GM21423 (cell line): Measurements from ENCODE around the gene DIP2C.

Experiments
- ATAC-seq: cut with Tn5 transposase; IDR thresholded peaks from one replicate; pipeline ENCODE4 v1.9.1; 2021; ENCODE audit warnings: mild to moderate bottlenecking, moderate library complexity; ENCODE audit not compliant: unreplicated experiment

Gene DIP2C

DNA sequence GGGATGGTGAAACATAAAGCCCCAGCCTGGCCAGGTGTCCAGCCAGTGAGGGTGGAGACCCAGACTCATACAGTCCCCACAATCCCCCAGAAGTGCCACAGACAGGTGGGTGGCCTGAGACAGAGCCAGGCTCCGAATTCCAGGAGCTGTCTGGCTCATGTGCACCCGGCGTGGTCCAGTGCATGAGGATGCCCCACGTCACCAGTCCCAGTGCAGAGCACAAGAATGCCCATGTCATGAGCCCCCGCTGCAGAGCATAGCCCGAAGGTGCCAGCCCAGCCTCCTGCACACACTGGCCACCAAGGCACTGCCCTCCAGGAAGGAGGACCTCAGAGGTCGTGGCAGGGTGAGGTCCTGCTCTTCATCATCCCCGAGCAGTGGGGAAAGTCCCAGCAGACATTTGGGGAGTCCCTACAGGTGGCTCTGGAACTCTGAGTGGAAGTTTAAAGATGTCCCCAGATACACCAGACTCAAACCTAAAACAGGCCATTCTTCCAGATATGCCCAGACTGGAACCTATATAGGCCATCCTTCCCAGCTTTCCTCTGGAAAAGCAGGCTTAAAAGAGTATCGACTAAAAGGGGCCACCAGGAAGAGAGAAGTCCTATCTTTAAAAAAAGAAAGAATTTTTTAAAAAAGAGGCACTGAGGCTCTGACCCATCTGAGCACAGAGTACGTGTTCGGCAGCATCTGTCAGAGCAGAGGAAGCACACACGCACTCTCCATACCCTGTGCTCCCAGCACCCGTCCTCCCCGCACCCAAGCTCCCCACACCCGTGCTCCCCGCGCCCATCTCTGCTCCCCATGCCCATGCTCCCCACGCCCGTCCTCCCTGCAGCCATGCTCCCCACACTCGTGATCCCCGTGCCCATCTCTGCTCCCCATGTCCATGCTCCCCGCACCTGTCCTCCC is 11.5 kb downstream of the DIP2C start:
- no peak for ATAC-seq

DNA sequence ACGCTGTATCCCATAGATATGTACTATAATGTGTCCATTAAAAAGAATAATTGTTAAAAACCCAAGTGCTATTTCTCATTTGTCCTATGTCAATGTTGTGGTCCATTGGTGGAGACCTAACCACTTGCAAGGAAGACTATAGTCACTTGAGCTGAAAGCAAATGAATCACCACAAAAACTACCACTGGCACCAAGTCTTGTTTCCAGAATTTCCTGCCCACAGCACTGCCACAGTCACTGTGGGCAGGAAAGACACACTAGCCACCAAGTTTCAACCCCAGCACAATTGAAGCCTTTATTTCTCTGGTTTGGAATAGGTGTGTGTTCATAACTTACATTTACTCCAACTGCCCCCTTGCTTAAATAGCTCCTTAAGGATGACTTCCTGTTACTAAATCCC is 12.4 kb downstream of the DIP2C start:
- ATAC-seq, result no peak

- no peak for ATAC-seq
Measured at GRCh38 chr10:676178-676577, 13.3 kb downstream of the DIP2C start.

GRCh38 chr10:675532-675931 is 13.9 kb downstream of the DIP2C start:
- ATAC-seq, result no peak

- no peak for ATAC-seq
Measured at GRCh38 chr10:673492-673891, 16.0 kb downstream of the DIP2C start.

DNA sequence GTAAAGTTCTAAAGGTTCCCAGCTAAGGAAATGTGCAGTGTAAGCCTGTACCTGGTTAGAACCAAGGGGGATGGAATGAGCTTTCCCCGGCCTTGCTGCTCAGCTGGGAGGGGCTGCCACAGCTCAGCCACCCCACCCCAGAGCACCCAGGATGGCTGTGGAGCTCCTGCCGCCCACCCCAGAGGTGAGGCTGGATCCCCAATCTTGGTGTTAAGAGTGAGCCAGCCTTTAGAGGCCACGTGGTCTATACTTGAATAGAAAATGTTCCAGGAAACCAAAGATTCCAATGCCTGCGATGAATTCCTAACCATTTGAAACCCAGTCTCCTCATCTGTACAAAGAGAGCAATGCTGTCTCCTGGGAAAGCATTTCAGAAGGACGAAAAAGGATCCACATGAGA is 16.5 kb downstream of the DIP2C start:
- ATAC-seq, result no peak

GRCh38 chr10:672203-672602 is 17.3 kb downstream of the DIP2C start:
- no peak for ATAC-seq

DNA sequence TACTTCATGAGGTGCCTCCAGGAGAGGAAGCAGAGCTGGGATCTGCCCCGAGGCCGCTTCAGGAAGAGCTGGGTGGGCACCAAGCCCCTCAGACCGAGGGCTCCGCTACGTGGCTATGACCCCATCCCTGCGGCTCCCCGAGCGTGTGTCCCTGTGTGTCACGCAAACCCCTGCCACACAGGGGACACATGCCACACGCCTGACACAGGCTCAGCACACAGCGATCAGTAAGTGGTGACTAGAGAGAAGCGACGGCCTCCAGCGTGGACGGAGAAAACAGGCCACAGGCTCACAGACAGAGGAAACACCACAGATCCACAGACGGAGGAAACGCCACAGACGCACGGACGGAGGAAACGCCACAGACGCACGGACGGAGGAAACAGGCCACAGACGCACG is 18.5 kb downstream of the DIP2C start:
- ATAC-seq, result no peak

DNA sequence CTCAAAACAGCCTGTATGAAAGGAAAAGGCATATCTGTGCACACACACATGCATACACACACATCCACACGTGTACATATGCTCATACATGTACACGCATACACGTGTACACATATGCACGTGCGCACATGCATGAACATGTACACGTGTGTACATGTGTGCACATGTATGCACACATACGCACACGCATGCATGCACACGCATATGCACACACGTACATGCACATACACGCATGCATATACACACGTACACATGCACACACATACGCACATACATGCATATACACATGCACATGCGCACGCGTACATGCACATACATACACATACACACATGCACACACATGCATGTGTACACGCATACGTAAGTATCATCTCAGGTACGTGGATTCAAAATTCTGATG is 19.4 kb downstream of the DIP2C start:
- no peak for ATAC-seq

- ATAC-seq, result no peak
Measured at GRCh38 chr10:668786-669485, 20.5 kb downstream of the DIP2C start.

DNA sequence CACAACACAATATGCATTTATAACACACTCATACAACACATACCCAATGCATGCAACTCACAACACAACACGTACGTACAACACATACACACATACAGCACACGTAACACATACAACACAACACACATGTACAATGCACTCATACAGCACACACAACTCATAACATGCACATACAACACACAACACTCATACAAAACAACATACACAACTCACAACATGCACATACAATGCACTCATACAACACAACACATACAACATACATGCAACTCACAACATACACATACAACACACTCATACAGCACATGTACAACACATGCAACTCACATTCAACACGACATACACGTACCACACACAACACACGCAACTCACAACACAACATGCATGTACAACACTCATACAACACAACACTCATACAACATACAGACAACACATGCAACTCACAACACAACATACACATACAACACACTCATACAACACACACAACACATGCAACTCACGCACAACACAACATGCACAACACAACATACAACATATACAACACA is 21.8 kb downstream of the DIP2C start:
- no peak for ATAC-seq

DNA sequence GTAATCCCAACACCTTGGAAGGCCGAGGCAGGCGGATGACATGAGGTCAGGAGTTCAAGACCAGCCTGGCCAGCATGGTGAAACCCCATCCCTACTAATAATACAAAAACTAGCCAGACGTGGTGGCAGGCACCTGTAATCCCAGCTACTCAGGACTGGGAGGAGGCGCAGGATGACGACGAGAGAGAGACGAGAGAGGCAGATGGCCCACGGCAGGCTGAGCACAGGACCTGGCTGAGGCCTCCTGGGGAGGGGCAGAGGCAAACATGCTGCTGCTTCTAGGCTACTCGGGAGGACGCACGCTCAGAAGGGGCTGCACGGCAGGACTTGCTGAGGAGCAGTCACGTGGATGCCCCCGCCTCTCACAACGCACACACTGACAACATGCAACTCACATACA is 22.4 kb downstream of the DIP2C start:
- no peak for ATAC-seq

DNA sequence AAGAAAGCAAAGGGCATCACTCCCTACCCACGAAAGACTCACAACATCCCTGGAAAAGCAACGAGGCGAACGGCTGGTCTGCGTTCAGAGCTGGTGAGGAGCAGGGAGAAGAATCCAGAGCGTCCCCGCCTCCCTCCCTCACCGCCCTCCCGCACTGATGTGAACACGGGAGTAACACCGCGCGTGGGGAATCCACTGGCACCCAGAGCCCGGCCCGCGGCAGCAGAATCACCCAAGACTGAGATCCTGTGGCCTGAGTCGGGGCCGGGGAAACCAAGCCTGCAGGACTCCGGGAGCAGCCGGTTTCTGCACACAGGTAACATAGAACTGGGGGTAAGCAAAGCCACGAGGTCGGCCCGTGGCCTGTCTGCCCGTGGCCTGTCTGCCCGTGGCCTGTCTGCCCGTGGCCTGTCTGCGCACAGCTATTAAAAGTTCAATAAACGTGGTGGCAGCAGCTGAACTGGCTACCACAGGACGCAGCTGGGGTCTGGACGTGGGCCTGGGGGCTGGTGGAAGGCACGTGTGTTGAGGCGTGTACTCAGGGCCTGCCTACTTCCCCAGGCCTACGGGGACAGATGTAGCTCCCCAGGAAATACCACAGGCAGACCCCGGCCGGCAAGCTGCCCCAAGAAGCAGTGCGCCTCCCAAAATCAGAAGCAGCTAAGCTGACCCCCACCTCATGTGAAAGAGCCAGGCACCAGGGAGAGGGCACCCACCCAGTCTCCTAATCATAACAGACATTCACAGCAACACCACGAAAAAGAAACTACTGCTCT is 23.0 kb downstream of the DIP2C start:
- ATAC-seq, result no peak

DNA sequence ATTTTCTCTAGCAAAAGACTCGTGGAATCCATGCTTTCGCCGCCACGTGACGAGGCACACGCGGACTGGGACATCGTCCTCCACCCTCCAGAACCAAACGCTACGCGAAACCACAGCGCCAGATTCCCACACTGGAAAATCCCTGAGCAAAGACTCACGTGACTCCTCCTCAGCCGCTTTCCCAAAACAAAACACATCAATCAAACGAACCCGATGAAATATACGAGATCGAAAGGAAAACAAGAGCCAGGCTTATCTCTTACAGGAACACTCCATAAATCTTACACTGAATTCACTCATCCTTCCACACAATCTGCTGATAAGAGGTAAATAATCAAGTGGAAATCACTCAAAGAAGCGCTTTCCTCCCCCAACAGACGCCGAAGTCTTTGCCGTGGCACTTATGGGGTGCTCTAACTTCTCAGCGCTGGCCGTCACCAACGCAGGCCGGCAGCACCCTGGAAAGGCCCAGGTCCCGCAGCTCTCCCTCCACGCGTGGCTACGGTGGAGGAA is 23.8 kb downstream of the DIP2C start:
- no peak for ATAC-seq

DNA sequence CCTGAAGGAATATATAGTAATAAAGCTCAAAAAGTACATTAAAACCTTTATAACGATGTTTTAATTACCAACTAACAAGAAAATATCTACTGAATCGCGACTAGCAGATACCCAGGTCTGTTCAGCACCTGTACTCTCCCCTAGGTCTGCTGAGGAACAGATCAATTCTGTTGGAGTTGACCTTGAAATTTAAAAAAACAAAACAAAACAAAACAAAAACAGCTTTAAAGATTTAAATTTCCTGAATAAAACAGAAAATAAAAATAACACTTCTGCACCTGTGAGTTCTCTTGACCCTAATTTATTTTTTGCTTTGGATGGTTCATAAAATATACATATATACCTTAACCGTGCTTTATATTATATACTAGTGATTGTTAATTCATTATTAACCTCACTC is 24.6 kb downstream of the DIP2C start:
- ATAC-seq, result no peak

GRCh38 chr10:664301-664700 is 25.2 kb downstream of the DIP2C start:
- ATAC-seq, result no peak

GRCh38 chr10:663831-664251 is 25.6 kb downstream of the DIP2C start:
- no peak for ATAC-seq

DNA sequence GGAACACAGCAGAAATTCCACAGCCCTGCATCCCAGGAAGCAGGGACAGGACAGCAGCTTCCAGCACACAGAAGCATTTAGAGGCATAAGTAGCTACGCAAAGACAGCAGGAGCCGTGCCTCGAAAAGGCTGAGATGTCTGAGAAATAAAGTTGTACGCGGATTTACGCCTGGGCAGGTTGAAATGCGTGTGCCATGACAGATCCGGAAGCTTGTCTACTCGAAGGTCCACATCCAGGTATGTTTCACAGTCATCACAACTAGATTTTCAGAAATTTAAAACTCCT is 26.1 kb downstream of the DIP2C start:
- no peak for ATAC-seq

DNA sequence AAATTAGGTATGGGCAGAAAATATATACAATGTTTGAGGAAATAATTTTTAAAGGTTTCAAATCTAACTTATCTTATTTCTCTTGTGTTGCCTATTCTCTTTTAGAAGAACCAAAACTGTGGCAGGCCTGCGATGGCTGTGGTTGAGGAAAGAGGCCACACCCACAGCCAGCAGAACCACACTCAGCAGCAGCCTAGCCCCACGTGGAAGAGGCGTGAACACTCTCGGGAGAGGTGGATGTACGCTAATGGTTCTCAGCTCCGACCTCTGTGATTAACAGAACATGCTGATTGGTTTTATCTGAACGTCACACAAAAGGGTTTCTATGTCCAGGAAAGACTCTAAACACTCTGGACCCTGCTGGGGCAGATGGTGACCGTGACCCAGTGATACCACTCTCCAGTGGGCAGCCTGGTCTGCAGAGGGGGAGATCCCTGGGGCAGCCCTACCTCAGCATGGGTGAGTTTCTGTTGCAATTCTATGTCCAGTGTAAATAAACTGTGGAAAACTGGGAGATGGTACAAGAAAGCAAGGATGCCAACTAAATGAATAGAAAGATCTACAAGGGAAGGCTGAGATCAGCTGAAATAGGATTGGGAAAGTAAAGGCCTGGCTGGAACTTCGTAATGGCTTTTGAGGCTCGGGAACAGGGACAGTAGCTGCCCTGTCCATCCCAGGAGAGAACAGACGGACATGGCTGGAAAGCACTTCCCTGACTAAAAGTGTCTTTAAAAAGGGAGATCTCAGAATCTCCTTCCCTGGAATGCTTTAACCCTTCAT is 26.6 kb downstream of the DIP2C start:
- ATAC-seq, result no peak

- ATAC-seq, result no peak
Measured at GRCh38 chr10:662223-662605, 27.3 kb downstream of the DIP2C start.
